Hepatocyte (in vitro differentiated cells): ENCODE data around the gene DNAJC1. TPM values are rescaled to one million over a fixed set of nuclear protein-coding genes. Genes with fewer than 3 reads are reported as not detected.

Experiments
- DNase-seq: peaks from one replicate; pipeline ENCODE4 v3.0.0-alpha.2; 2016; ENCODE audit warnings: low spot score
- H2AFZ ChIP-seq: fragments of 200-600 bp; sonication (generic); 2 replicates; pipeline ENCODE4 v1.6.0; 2016; ENCODE audit warnings: antibody characterized with exemption, mild to moderate bottlenecking
- H3K27ac ChIP-seq: fragments of 200-600 bp; sonication (generic); 2 replicates; pipeline ENCODE4 v1.5.1; 2016; ENCODE audit warnings: mild to moderate bottlenecking
- H3K27me3 ChIP-seq: fragments of 200-600 bp; sonication (generic); 2 replicates; pipeline ENCODE4 v1.6.1; 2016
- H3K36me3 ChIP-seq: fragments of 200-600 bp; sonication (generic); replicated peaks from 2 replicates; pipeline ENCODE4 v1.5.1; 2016; ENCODE audit warnings: low read depth; ENCODE audit not compliant: insufficient read depth
- H3K4me1 ChIP-seq: fragments of 200-600 bp; sonication (generic); 2 replicates; pipeline ENCODE4 v1.5.1; 2016; ENCODE audit warnings: mild to moderate bottlenecking, moderate library complexity; ENCODE audit not compliant: insufficient read depth
- H3K4me2 ChIP-seq: fragments of 200-600 bp; sonication (generic); 2 replicates; pipeline ENCODE4 v1.6.0; 2016
- H3K4me3 ChIP-seq: fragments of 200-600 bp; sonication (generic); 2 replicates; pipeline ENCODE4 v1.5.1; 2016; ENCODE audit warnings: mild to moderate bottlenecking
- H3K79me2 ChIP-seq: fragments of 200-600 bp; sonication (generic); 2 replicates; pipeline ENCODE4 v1.6.0; 2017; ENCODE audit warnings: mild to moderate bottlenecking
- H3K9me2 ChIP-seq: fragments of 200-600 bp; sonication (generic); replicated peaks from 2 replicates; pipeline ENCODE4 v1.6.0; 2017; ENCODE audit warnings: mild to moderate bottlenecking; ENCODE audit not compliant: insufficient read depth
- H3K9me3 ChIP-seq: fragments of 200-600 bp; sonication (generic); 2 replicates; pipeline ENCODE4 v1.5.1; 2016; ENCODE audit warnings: low read depth, mild to moderate bottlenecking
- H4K20me1 ChIP-seq: fragments of 200-600 bp; sonication (generic); 2 replicates; pipeline ENCODE4 v1.6.0; 2016; ENCODE audit warnings: mild to moderate bottlenecking; ENCODE audit not compliant: insufficient read depth, poor library complexity, severe bottlenecking
- CTCF ChIP-seq: fragments of 200-600 bp; sonication (generic); IDR thresholded peaks from 2 replicates; pipeline ENCODE4 v1.5.1; 2016; ENCODE audit warnings: antibody characterized with exemption, mild to moderate bottlenecking; ENCODE audit not compliant: poor library complexity
- EZH2 ChIP-seq: fragments of 200-600 bp; sonication (generic); IDR thresholded peaks from 2 replicates; pipeline ENCODE4 v1.6.1; 2016; ENCODE audit warnings: antibody characterized with exemption, mild to moderate bottlenecking, borderline replicate concordance
- EZH2phosphoT487 ChIP-seq: fragments of 200-600 bp; sonication (generic); IDR thresholded peaks from one replicate; pipeline ENCODE4 v1.6.1; 2018; ENCODE audit warnings: antibody characterized with exemption, mild to moderate bottlenecking, low read depth, moderate library complexity; ENCODE audit not compliant: unreplicated experiment, severe bottlenecking
- WGBS: methylation state at CpG from one replicate; pipeline ENCODE4 v1.1.6; 2016; ENCODE audit warnings: low lambda C conversion rate; ENCODE audit errors: missing lambda C conversion rate; 5-methylcytosine and 5-hydroxymethylcytosine counted together
- polyA plus RNA-seq: library from polyadenylated mRNA; unstranded; fragments of >200 nt; fragmentation: Nextera tagmentation; extraction: Ambion mirVana; gene quantifications from 2 replicates; pipeline ENCODE4 v1.2.1, GENCODE V29; 2016
- total RNA-seq: library from RNA; depleted of rRNA; stranded (reverse); fragments of >200 nt; gene quantifications from 2 replicates; pipeline ENCODE4 v1.2.3, GENCODE V29; 2014

The DNAJC1 gene
- total and polyA plus RNA-seq, 2 experiments from 2014 or later, result 64.6 to 91.7 TPM

GRCh38 chr10:21740989-21741388, 262.5 kb downstream of the DNAJC1 start:
- Histone ChIP-seq H3K9me2 (no peaks in the 10 kb centered on the region), H3K4me1 (no peaks in the 10 kb centered on the region), H3K4me3 (no peak overlapping the region), H3K79me2 (no peaks in the 10 kb centered on the region), H3K4me2 (no peak overlapping the region), H2AFZ (no peak overlapping the region), H3K9me3 (no peaks in the 10 kb centered on the region), H3K36me3 (no peaks in the 10 kb centered on the region), H4K20me1 (no peaks in the 10 kb centered on the region), H3K27me3 (no peaks in the 10 kb centered on the region), H3K27ac (no peak overlapping the region)
- 82% methylated on average over 4 of the region's 4 CpGs for WGBS
- TF ChIP-seq EZH2 (no peak), CTCF (no peak), EZH2phosphoT487 (no peak)
- DNase-seq, result no peak

- no peaks in the 10 kb centered on the region for H3K36me3 ChIP-seq
- peaks cover 3% of the 10 kb centered on the region for H4K20me1 ChIP-seq
These were observed 266.4 kb downstream of the DNAJC1 start for GRCh38 chr10:21737106-21737505.

GRCh38 chr10:21733710-21734109, 269.8 kb downstream of the DNAJC1 start:
- Histone ChIP-seq H2AFZ (no peak overlapping the region), H3K9me2 (no peaks in the 10 kb centered on the region), H3K27me3 (no peaks in the 10 kb centered on the region), H3K9me3 (no peaks in the 10 kb centered on the region), H4K20me1 (peaks cover 3% of the 10 kb centered on the region), H3K36me3 (no peaks in the 10 kb centered on the region), H3K27ac (no peak overlapping the region), H3K4me3 (no peak overlapping the region), H3K4me1 (no peaks in the 10 kb centered on the region), H3K4me2 (no peak overlapping the region), H3K79me2 (peaks cover 6% of the 10 kb centered on the region)
- WGBS, result 79% methylated on average over 6 of the region's 6 CpGs
- DNase-seq, result no peak
- no peak for TF ChIP-seq CTCF
- no peak for TF ChIP-seq EZH2
- no peak for TF ChIP-seq EZH2phosphoT487

More at GRCh38 chr10:21737106-21737505, 266.4 kb downstream of the DNAJC1 start:
- Histone ChIP-seq H2AFZ (no peak overlapping the region), H3K79me2 (no peaks in the 10 kb centered on the region), H3K4me1 (no peaks in the 10 kb centered on the region), H3K4me2 (no peak overlapping the region), H3K27me3 (no peaks in the 10 kb centered on the region), H3K27ac (no peak overlapping the region), H3K9me2 (no peaks in the 10 kb centered on the region), H3K9me3 (no peaks in the 10 kb centered on the region), H3K4me3 (no peak overlapping the region)
- no peak for DNase-seq
- 98% methylated on average over 4 of the region's 4 CpGs for WGBS
- TF ChIP-seq CTCF (no peak), EZH2phosphoT487 (no peak), EZH2 (no peak)
